GM12878 (cell line): Measurements from ENCODE around the gene REXO1. TPM values are rescaled to one million over a fixed set of nuclear protein-coding genes. Genes with fewer than 3 reads are reported as not detected.

Experiments
- ATAC-seq: fragments of 200-7000 bp; cut with Tn5 transposase; 3 replicates; pipeline ENCODE4 v1.9.1; 2020; ENCODE audit warnings: mild to moderate bottlenecking, moderate library complexity
- BruUV-seq: library from RNA; stranded (reverse); fragments of 400-500 nt; replicated peaks from 2 replicates; lab custom pipeline; 2021; lab: Mats Ljungman, UMichigan
- CTCF ChIA-PET: fragments of 300-600 bp; sonication (Branson Sonifier 250); formaldehyde crosslinking; extraction: SDS; loops from one replicate; lab custom pipeline; 2021; ENCODE audit warnings: inconsistent platforms; lab: Yijun Ruan, JAX
- POLR2A ChIA-PET: fragments of 350-600 bp; formaldehyde crosslinking; extraction: SDS; loops from one replicate; lab custom pipeline; 2021; ENCODE audit warnings: inconsistent platforms; lab: Charles Lee
- RAD21 ChIA-PET: fragments of 300-600 bp; sonication (Branson Sonifier 250); formaldehyde crosslinking; loops from one replicate; lab custom pipeline; 2023; ENCODE audit warnings: antibody characterized with exemption; ENCODE audit not compliant: unreplicated experiment; lab: Charles Lee
- SMC1A ChIA-PET: fragments of 300-600 bp; sonication (Branson Sonifier 250); formaldehyde crosslinking; loops from one replicate; lab custom pipeline; 2023; ENCODE audit not compliant: unreplicated experiment, uncharacterized antibody; lab: Charles Lee
- DNase-seq: peaks from one replicate; pipeline ENCODE4 v3.0.0-alpha.2; 2011; ENCODE audit warnings: low read depth, low spot score
- FAIRE-seq: peaks from 3 replicates; lab custom pipeline; 2011; peaks lifted over from hg19 to GRCh38; lab: Jason Lieb, UNC
- H2AFZ ChIP-seq: 2 replicates; pipeline ENCODE4 v1.6.0; 2011; ENCODE audit warnings: low read depth, low read length, control low read depth; ENCODE audit not compliant: control insufficient read depth
- H3K27ac ChIP-seq: 2 replicates; pipeline ENCODE4 v1.5.1; 2011; ENCODE audit warnings: control low read depth; ENCODE audit not compliant: control insufficient read depth, insufficient read depth
- H3K27me3 ChIP-seq, 2 experiments: replicated peaks in 1 of 2; 2 replicates each; pipeline versions ENCODE4 v1.6.0 to v1.6.1; 2011; ENCODE audit warnings: low read length in 1 of 2; ENCODE audit not compliant: control insufficient read depth in 2 of 2, insufficient read depth in 2 of 2
- H3K36me3 ChIP-seq, 2 experiments: 2 replicates each; pipeline ENCODE4 v1.5.1; 2011; ENCODE audit warnings: low read length in 1 of 2; ENCODE audit not compliant: control insufficient read depth in 2 of 2, insufficient read depth in 2 of 2
- H3K4me1 ChIP-seq: 2 replicates; pipeline ENCODE4 v1.6.1; 2011; ENCODE audit warnings: mild to moderate bottlenecking, low read length, moderate library complexity, mixed read lengths; ENCODE audit not compliant: control insufficient read depth, insufficient read depth
- H3K4me2 ChIP-seq: 2 replicates; pipeline ENCODE4 v1.6.0; 2011; ENCODE audit warnings: control low read depth; ENCODE audit not compliant: control insufficient read depth, insufficient read depth
- H3K4me3 ChIP-seq: fragments of 200-600 bp; sonication (generic); 2 replicates; pipeline ENCODE4 v1.5.1; 2016
- H3K79me2 ChIP-seq: 2 replicates; pipeline ENCODE4 v1.6.0; 2011; ENCODE audit warnings: low read length; ENCODE audit not compliant: control insufficient read depth, insufficient read depth
- H3K9ac ChIP-seq: 2 replicates; pipeline ENCODE4 v1.8.0; 2011; ENCODE audit warnings: low read length, control low read depth, mixed read lengths; ENCODE audit not compliant: control insufficient read depth, insufficient read depth
- H3K9me3 ChIP-seq: replicated peaks from 3 replicates; pipeline ENCODE4 v1.5.1; 2011; ENCODE audit warnings: mild to moderate bottlenecking, low read length; ENCODE audit not compliant: control insufficient read depth, insufficient read depth
- H4K20me1 ChIP-seq: 2 replicates; pipeline ENCODE4 v1.6.0; 2011; ENCODE audit not compliant: control insufficient read depth, insufficient read depth
- BCL11A ChIP-seq: IDR thresholded peaks from 2 replicates; pipeline ENCODE4 v1.6.1; 2011; ENCODE audit warnings: low read depth, low read length
- CREM ChIP-seq: IDR thresholded peaks from 2 replicates; pipeline ENCODE4 v1.6.1; 2014; ENCODE audit warnings: antibody characterized with exemption, low read depth
- DPF2 ChIP-seq: fragments of 450-650 bp; IDR thresholded peaks from 2 replicates; pipeline ENCODE4 v1.6.1; 2017; ENCODE audit warnings: mild to moderate bottlenecking
- ELK1 ChIP-seq: IDR thresholded peaks from 2 replicates; pipeline ENCODE4 v1.6.1; 2012; ENCODE audit warnings: low read depth, low read length, improper control_type of control experiment
- KAT2A ChIP-seq: conservative IDR thresholded peaks from 2 replicates; pipeline ENCODE4 v1.6.1; 2011; ENCODE audit warnings: low read depth, low read length; ENCODE audit not compliant: control insufficient read depth
- LARP7 ChIP-seq: fragments of 450-650 bp; IDR thresholded peaks from 2 replicates; pipeline ENCODE4 v1.6.1; 2017; ENCODE audit warnings: mild to moderate bottlenecking
- MLLT1 ChIP-seq: fragments of 450-650 bp; IDR thresholded peaks from 2 replicates; pipeline ENCODE4 v1.6.1; 2016; ENCODE audit warnings: mild to moderate bottlenecking
- MXI1 ChIP-seq: fragments of 150-350 bp; IDR thresholded peaks from 2 replicates; pipeline ENCODE4 v1.6.1; 2011; ENCODE audit warnings: low read depth, mild to moderate bottlenecking, inconsistent platforms, low read length, improper control_type of control experiment
- NR2C1 ChIP-seq: fragments of 450-650 bp; IDR thresholded peaks from 2 replicates; pipeline ENCODE4 v1.6.1; 2017; ENCODE audit warnings: antibody characterized with exemption, mild to moderate bottlenecking, moderate library complexity
- NR2C2 ChIP-seq: IDR thresholded peaks from 2 replicates; pipeline ENCODE4 v1.6.1; 2011; ENCODE audit warnings: borderline replicate concordance, low read depth; ENCODE audit not compliant: control insufficient read depth, insufficient read length
- POLR2A ChIP-seq: IDR thresholded peaks from 2 replicates; pipeline ENCODE4 v1.6.1; 2011; ENCODE audit warnings: low read depth, mild to moderate bottlenecking, low read length
- RCOR1 ChIP-seq: conservative IDR thresholded peaks from 2 replicates; pipeline ENCODE4 v1.6.1; 2012; ENCODE audit warnings: low read depth, low read length, improper control_type of control experiment
- SKIL ChIP-seq: fragments of 450-650 bp; IDR thresholded peaks from 2 replicates; pipeline ENCODE4 v1.6.1; 2017; ENCODE audit warnings: mild to moderate bottlenecking, low read depth, inconsistent platforms; ENCODE audit not compliant: poor library complexity, severe bottlenecking
- SUZ12 ChIP-seq: fragments of 200-600 bp; sonication (generic); IDR thresholded peaks from one replicate; pipeline ENCODE4 v1.6.1; 2018; ENCODE audit warnings: antibody characterized with exemption, mild to moderate bottlenecking; ENCODE audit not compliant: unreplicated experiment
- WRNIP1 ChIP-seq: IDR thresholded peaks from 2 replicates; pipeline ENCODE4 v1.6.1; 2011; ENCODE audit warnings: low read depth, low read length, improper control_type of control experiment, borderline replicate concordance
- ZBTB40 ChIP-seq: fragments of 450-650 bp; IDR thresholded peaks from 2 replicates; pipeline ENCODE4 v1.6.1; 2016; ENCODE audit warnings: mild to moderate bottlenecking, moderate library complexity, borderline replicate concordance
- WGBS: methylation state at CpG from one replicate; pipeline ENCODE4 v1.1.6; 2016; ENCODE audit warnings: low lambda C conversion rate; ENCODE audit not compliant: insufficient replicate concordance, insufficient coverage; ENCODE audit errors: missing lambda C conversion rate; 5-methylcytosine and 5-hydroxymethylcytosine counted together
- in situ Hi-C: fragments of 300-500 bp; cut with MboI; formaldehyde crosslinking; loops from 9 replicates; pipeline ENCODE4 v1.14.3; 2018; ENCODE audit warnings: mixed read lengths
- intact Hi-C: fragments of 100-400 bp; cut with micrococcal nuclease; formaldehyde crosslinking; loops from one replicate; pipeline ENCODE4 v1.14.2; 2022; ENCODE audit not compliant: unreplicated experiment
- polyA plus RNA-seq, 11 experiments: library from polyadenylated mRNA; depleted of rRNA in 4 of 11; unstranded in 6 of 11; stranded (reverse) in 5 of 11; fragments of >200 nt; fragmentation: Nextera tagmentation in 4 of 11; fragmentation: Illumina TruSeq in 1 of 11; extraction: Ambion mirVana in 4 of 11; extraction: Trizol in 1 of 11; gene quantifications; 1 replicate in 1 of 11; 2 replicates in 10 of 11; pipeline versions ENCODE4 v1.2.1 to v1.2.3, GENCODE V29; 2011 to 2016; ENCODE audit warnings: inconsistent platforms in 2 of 11, missing spikeins in 2 of 11, low read depth in 1 of 11
- total RNA-seq, 4 experiments: library from RNA; depleted of rRNA in 3 of 4; stranded (reverse); fragments of >200 nt in 3 of 4; fragmentation: Illumina TruSeq in 1 of 4; extraction: Trizol in 1 of 4; gene quantifications; 2 replicates each; pipeline versions ENCODE4 v1.2.1 to v1.2.3, GENCODE V29; 2013 to 2021

REXO1 gene
- total and polyA plus RNA-seq, 10 of the 15 experiments (the other 5 are each of a cell fraction or from before 2014, with no cell fraction given): 0.03 to 45.2 (median 8.4) TPM

GRCh38 chr19:1806184-1807029 is 41.9 kb downstream of the REXO1 start:
- intact Hi-C loops: no loop called here
- Histone ChIP-seq H3K9ac (no peak overlapping the region), H3K79me2 (no peaks in the 10 kb centered on the region), H4K20me1 (no peaks in the 10 kb centered on the region), H2AFZ (no peak overlapping the region), H3K4me3 (no peak overlapping the region), H3K36me3 (no peaks in the 10 kb centered on the region), H3K27ac (no peak overlapping the region), H3K4me2 (no peak overlapping the region), H3K4me1 (no peaks in the 10 kb centered on the region), H3K27me3 (no peaks in the 10 kb centered on the region), H3K9me3 (no peaks in the 10 kb centered on the region)
- CTCF ChIA-PET: no interaction called here
- ATAC-seq (no peak), DNase-seq (no peak), FAIRE-seq (no peak)
- in situ Hi-C loops: no loop called here
- RAD21 ChIA-PET: no interaction called here
- POLR2A ChIA-PET: no interaction called here
- WGBS: 67% methylated on average over 41 of the region's 45 CpGs
- SMC1A ChIA-PET: interaction anchor here (0.6 kb wide), 1 partner anchor 213 kb away, joined by 4 read pairs; no protein-coding TSS in a partner anchor
- no TSS peak for BruUV-seq
- TF ChIP-seq MLLT1 (no peak), ELK1 (no peak), CREM (no peak), NR2C2 (no peak), WRNIP1 (no peak), ZBTB40 (no peak), MXI1 (no peak), BCL11A (no peak), SKIL (no peak), RCOR1 (no peak), DPF2 (no peak), KAT2A (no peak), POLR2A (no peak), SUZ12 (no peak), LARP7 (no peak), NR2C1 (no peak)
